Measurements from ENCODE around the gene PNMA8A.

DNA sequence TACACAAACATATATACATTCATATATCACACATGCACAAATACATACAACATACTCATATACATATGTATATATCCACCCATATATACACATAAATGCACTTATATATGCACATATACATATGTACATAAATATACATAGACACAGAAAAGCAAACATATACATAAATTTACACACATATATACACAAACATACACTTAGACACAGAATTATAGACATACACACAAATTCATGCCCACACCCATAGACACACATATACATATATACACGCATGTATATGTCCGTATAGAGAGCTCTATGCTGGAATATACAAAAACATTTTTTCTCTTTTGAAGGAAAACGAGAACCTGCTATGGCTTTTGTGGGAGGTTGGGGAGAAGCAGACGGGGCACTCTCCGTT, 20.6 kb downstream of the PNMA8A start:
- TF ChIP-seq, protein P1, sequence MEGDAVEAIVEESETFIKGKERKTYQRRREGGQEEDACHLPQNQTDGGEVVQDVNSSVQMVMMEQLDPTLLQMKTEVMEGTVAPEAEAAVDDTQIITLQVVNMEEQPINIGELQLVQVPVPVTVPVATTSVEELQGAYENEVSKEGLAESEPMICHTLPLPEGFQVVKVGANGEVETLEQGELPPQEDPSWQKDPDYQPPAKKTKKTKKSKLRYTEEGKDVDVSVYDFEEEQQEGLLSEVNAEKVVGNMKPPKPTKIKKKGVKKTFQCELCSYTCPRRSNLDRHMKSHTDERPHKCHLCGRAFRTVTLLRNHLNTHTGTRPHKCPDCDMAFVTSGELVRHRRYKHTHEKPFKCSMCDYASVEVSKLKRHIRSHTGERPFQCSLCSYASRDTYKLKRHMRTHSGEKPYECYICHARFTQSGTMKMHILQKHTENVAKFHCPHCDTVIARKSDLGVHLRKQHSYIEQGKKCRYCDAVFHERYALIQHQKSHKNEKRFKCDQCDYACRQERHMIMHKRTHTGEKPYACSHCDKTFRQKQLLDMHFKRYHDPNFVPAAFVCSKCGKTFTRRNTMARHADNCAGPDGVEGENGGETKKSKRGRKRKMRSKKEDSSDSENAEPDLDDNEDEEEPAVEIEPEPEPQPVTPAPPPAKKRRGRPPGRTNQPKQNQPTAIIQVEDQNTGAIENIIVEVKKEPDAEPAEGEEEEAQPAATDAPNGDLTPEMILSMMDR (optimal IDR thresholded peaks at IDR 0.05 in 1 of 3, IDR thresholded peaks at IDR 0.05 in 1 of 3, conservative IDR thresholded peaks at IDR 0.05 in 1 of 3; ENCODE audit: extremely low read depth in 1 of 3, insufficient read depth in 2 of 3, low read length in 3 of 3), result no peak
- no peak for TF ChIP-seq EZH2 (IDR thresholded peaks at IDR 0.05; ENCODE audit: low read length)

Measured in keratinocyte (primary cell).